ENCODE results near the gene CYRIA. TPM values are rescaled to one million over a fixed set of nuclear protein-coding genes. Genes with fewer than 3 reads are reported as not detected.

The CYRIA gene
- polyA plus RNA-seq, 1 donor (not counting 4 experiments of a cell fraction or from before 2014, with no cell fraction given), result 0.79 TPM

GRCh38 chr2:16680304-16680703, 14.7 kb upstream of the CYRIA start:
- H3K36me3 ChIP-seq (ENCODE audit: control insufficient read depth in 2 of 2, extremely low read depth in 1 of 2, insufficient read depth in 2 of 2, low read length in 2 of 2), result no peaks in the 10 kb centered on the region
- no peak overlapping the region for H3K27ac ChIP-seq (ENCODE audit: control insufficient read depth, insufficient read depth, low read length)
- no peak overlapping the region for H3K4me3 ChIP-seq (ENCODE audit: control insufficient read depth in 2 of 3, extremely low read depth in 1 of 3, insufficient read depth in 2 of 3, low read depth in 1 of 3, low read length in 3 of 3)
- no peaks in the 10 kb centered on the region for H3K27me3 ChIP-seq (ENCODE audit: control insufficient read depth, extremely low read depth, insufficient read depth, low read length)
- DNase-seq (ENCODE audit: low read depth, low spot score) (no peak), FAIRE-seq (no peak)
- TF ChIP-seq CTCF (optimal IDR thresholded peaks at IDR 0.05 in 1 of 3, IDR thresholded peaks at IDR 0.05 in 1 of 3, conservative IDR thresholded peaks at IDR 0.05 in 1 of 3; ENCODE audit: extremely low read depth in 1 of 3, insufficient read depth in 2 of 3, low read length in 3 of 3) (no peak), EZH2 (IDR thresholded peaks at IDR 0.05; ENCODE audit: low read length) (no peak)
- H4K20me1 ChIP-seq (ENCODE audit: control insufficient read depth, extremely low read depth, insufficient read depth, low read length), result no peaks in the 10 kb centered on the region
- no peaks in the 10 kb centered on the region for H3K9me1 ChIP-seq (ENCODE audit: control insufficient read depth, extremely low read depth, insufficient read depth, low read length)
- no peaks in the 10 kb centered on the region for H3K4me1 ChIP-seq (ENCODE audit: control insufficient read depth, extremely low read depth, insufficient read depth, low read length)
- H3K4me2 ChIP-seq (ENCODE audit: control insufficient read depth, extremely low read depth, insufficient read depth, low read depth, low read length), result no peak overlapping the region
- no peak overlapping the region for H3K9ac ChIP-seq (ENCODE audit: control insufficient read depth, extremely low read depth, insufficient read depth, low read length)
- no peaks in the 10 kb centered on the region for H3K79me2 ChIP-seq (ENCODE audit: control insufficient read depth, insufficient read depth, low read length)
- H2AFZ ChIP-seq (ENCODE audit: control insufficient read depth, low read length), result no peak overlapping the region
- dilution Hi-C loops (cut with MboI; ENCODE audit: extremely low pct_ligation_motif_present, low sequenced_read_pairs), result no loop called here
- no peaks in the 10 kb centered on the region for H3K9me3 ChIP-seq (ENCODE audit: control insufficient read depth, low read depth, low read length)

- no peaks in the 10 kb centered on the region for H4K20me1 ChIP-seq (ENCODE audit: control insufficient read depth, extremely low read depth, insufficient read depth, low read length)
- no peak overlapping the region for H3K4me3 ChIP-seq (ENCODE audit: control insufficient read depth in 2 of 3, extremely low read depth in 1 of 3, insufficient read depth in 2 of 3, low read depth in 1 of 3, low read length in 3 of 3)
- H3K4me2 ChIP-seq (ENCODE audit: control insufficient read depth, extremely low read depth, insufficient read depth, low read depth, low read length), result no peak overlapping the region
- dilution Hi-C loops (cut with MboI; ENCODE audit: extremely low pct_ligation_motif_present, low sequenced_read_pairs), result no loop called here
- no peak overlapping the region for H3K27ac ChIP-seq (ENCODE audit: control insufficient read depth, insufficient read depth, low read length)
- TF ChIP-seq EZH2 (IDR thresholded peaks at IDR 0.05; ENCODE audit: low read length) (no peak), CTCF (optimal IDR thresholded peaks at IDR 0.05 in 1 of 3, IDR thresholded peaks at IDR 0.05 in 1 of 3, conservative IDR thresholded peaks at IDR 0.05 in 1 of 3; ENCODE audit: extremely low read depth in 1 of 3, insufficient read depth in 2 of 3, low read length in 3 of 3) (no peak)
- no peak for FAIRE-seq
- DNase-seq (ENCODE audit: low read depth, low spot score), result no peak
- H3K79me2 ChIP-seq (ENCODE audit: control insufficient read depth, insufficient read depth, low read length), result no peaks in the 10 kb centered on the region
- no peaks in the 10 kb centered on the region for H3K9me3 ChIP-seq (ENCODE audit: control insufficient read depth, low read depth, low read length)
- no peak overlapping the region for H2AFZ ChIP-seq (ENCODE audit: control insufficient read depth, low read length)
- H3K36me3 ChIP-seq (ENCODE audit: control insufficient read depth in 2 of 2, extremely low read depth in 1 of 2, insufficient read depth in 2 of 2, low read length in 2 of 2), result no peaks in the 10 kb centered on the region
- H3K9me1 ChIP-seq (ENCODE audit: control insufficient read depth, extremely low read depth, insufficient read depth, low read length), result no peaks in the 10 kb centered on the region
- H3K4me1 ChIP-seq (ENCODE audit: control insufficient read depth, extremely low read depth, insufficient read depth, low read length), result no peaks in the 10 kb centered on the region
- no peaks in the 10 kb centered on the region for H3K27me3 ChIP-seq (ENCODE audit: control insufficient read depth, extremely low read depth, insufficient read depth, low read length)
- H3K9ac ChIP-seq (ENCODE audit: control insufficient read depth, extremely low read depth, insufficient read depth, low read length), result no peak overlapping the region
Observed at GRCh38 chr2:16678964-16679363, 13.3 kb upstream of the CYRIA start.
